Measurements from ENCODE around the gene CFLAR.

GRCh38 chr2:201122276-201122675, 6.3 kb downstream of the CFLAR start:
- TF ChIP-seq POLR2A (IDR thresholded peaks at IDR 0.05) (no peak), CTCF (IDR thresholded peaks at IDR 0.05) (no peak)

Data from thyroid gland (tissue), 4 donors.